ENCODE measurements around the gene HOXD12.

Gene HOXD12

GRCh38 chr2:176111846-176112374 is 12.3 kb downstream of the HOXD12 start:
- H3K4me1 ChIP-seq = no peaks in the 10 kb centered on the region
- H3K27me3 ChIP-seq = peaks cover 92 to 99% (median 97%) of the 10 kb centered on the region in 11 experiments
- peaks cover 34 to 66% (median 48%) of the 10 kb centered on the region in 11 experiments for H3K9me3 ChIP-seq (replicated peaks in 1 of 11)
- no peak for TF ChIP-seq Cebpa-rat (IDR thresholded peaks at IDR 0.05)
- peaks cover 0 to 69% (median 33%) of the 10 kb centered on the region in 11 experiments; a peak in 17 of 22 replicates for H4K20me1 ChIP-seq
- no peak overlapping the region for H3K9ac ChIP-seq
- no peak overlapping the region for H3K27ac ChIP-seq
- no peaks in the 10 kb centered on the region for H3K36me3 ChIP-seq
- H3K4me3 ChIP-seq = no peak overlapping the region
- no peak overlapping the region for H3K4me2 ChIP-seq

GRCh38 chr2:176112375-176113302 is 13.0 kb downstream of the HOXD12 start:
- H3K4me2 ChIP-seq = no peak overlapping the region
- H3K4me3 ChIP-seq = no peak overlapping the region
- H3K9ac ChIP-seq = no peak overlapping the region
- no peaks in the 10 kb centered on the region for H3K4me1 ChIP-seq
- TF ChIP-seq Cebpa-rat (IDR thresholded peaks at IDR 0.05) = no peak
- peaks cover 37 to 68% (median 51%) of the 10 kb centered on the region in 11 experiments for H3K9me3 ChIP-seq (replicated peaks in 1 of 11)
- peaks cover 95 to 100% (median 99%) of the 10 kb centered on the region in 11 experiments for H3K27me3 ChIP-seq
- no peaks in the 10 kb centered on the region for H3K36me3 ChIP-seq
- H3K27ac ChIP-seq = no peak overlapping the region
- peaks cover 0 to 76% (median 33%) of the 10 kb centered on the region in 11 experiments; a peak in 17 of 22 replicates for H4K20me1 ChIP-seq

GRCh38 chr2:176114120-176114929 is 14.7 kb downstream of the HOXD12 start:
- peaks cover 100% of the 10 kb centered on the region in 11 experiments for H3K27me3 ChIP-seq
- H3K4me2 ChIP-seq = no peak overlapping the region
- H3K27ac ChIP-seq = no peak overlapping the region
- H4K20me1 ChIP-seq = peaks cover 0 to 86% (median 33%) of the 10 kb centered on the region in 11 experiments; a peak in 17 of 22 replicates
- no peak overlapping the region for H3K4me3 ChIP-seq
- TF ChIP-seq Cebpa-rat (IDR thresholded peaks at IDR 0.05) = no peak
- H3K9ac ChIP-seq = no peak overlapping the region
- no peaks in the 10 kb centered on the region for H3K4me1 ChIP-seq
- H3K36me3 ChIP-seq = no peaks in the 10 kb centered on the region
- peaks cover 36 to 66% (median 48%) of the 10 kb centered on the region in 11 experiments for H3K9me3 ChIP-seq (replicated peaks in 1 of 11)

- H3K27ac ChIP-seq = no peak overlapping the region
- TF ChIP-seq Cebpa-rat (IDR thresholded peaks at IDR 0.05) = no peak
- H3K4me2 ChIP-seq = no peak overlapping the region
- H3K9me3 ChIP-seq (replicated peaks in 1 of 11) = peaks cover 33 to 64% (median 46%) of the 10 kb centered on the region in 11 experiments
- no peak overlapping the region for H3K4me3 ChIP-seq
- peaks cover 100% of the 10 kb centered on the region in 11 experiments for H3K27me3 ChIP-seq
- H3K4me1 ChIP-seq = no peaks in the 10 kb centered on the region
- no peaks in the 10 kb centered on the region for H3K36me3 ChIP-seq
- no peak overlapping the region for H3K9ac ChIP-seq
- peaks cover 0 to 84% (median 33%) of the 10 kb centered on the region in 11 experiments; a peak in 17 of 22 replicates for H4K20me1 ChIP-seq
Measured at GRCh38 chr2:176114930-176115625, 15.5 kb downstream of the HOXD12 start.

DNA sequence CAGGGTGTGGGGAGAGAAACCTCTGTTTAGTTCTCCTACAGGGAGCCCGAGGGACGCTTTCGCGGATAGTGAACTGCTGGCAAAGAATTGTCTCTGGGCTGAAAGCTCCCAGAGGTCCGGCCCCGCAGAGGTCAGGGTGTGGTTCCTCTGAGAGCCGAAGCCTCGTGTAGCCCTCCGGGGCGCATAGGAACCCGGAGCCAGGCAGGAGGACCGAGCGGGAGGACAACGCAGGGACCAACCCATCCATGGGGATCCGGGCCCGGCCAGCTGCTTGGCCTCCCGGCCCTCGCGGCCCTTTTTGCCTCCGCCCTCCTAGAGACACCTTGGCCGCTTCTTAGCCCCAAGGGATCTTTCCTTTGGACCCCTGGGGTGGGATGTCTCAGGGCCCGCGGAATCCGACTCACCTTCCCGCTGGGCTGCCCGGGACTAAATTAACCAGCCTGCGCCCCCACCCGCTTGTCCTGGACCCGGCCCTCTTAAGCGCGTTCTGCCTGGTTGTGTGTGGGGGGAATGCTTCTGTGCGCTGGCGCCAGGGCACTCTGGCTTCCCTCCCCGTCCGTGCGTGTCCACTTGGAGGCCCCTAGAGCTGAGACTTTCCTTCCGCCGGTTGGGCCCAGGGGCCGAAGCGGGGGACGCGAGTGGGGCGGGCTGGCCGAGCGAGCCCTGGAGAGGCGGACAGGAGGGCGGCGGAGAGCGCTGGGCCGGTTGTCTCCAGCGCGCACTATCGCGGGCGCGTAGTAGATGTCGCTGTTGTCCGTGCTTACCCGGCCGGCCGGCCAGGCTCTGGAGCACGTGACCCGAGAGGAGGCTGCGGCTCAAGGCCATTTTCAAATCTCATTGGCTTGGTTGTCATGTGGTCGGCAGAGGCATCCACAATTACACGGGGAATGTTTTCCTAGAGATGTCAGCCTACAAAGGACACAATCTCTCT is 16.6 kb downstream of the HOXD12 start, which contains the start of gene HOXD10:
Gene HOXD10, plus strand, starts transcription at position 896 of the 931 bp plus-strand sequence. CDS start 56 bp downstream, outside the sequence.
- Histone ChIP-seq H3K4me3 (peak within 1 kb of the TSS in 1 of 10 experiments; percentile 14; a peak in 1 of 20 replicates), H3K36me3 (no peaks in the 10 kb centered on the region), H4K20me1 (peaks cover 0 to 84% (median 37%) of the 10 kb centered on the region in 11 experiments; a peak in 17 of 22 replicates), H3K27me3 (peaks cover 100% of the 10 kb centered on the region in 11 experiments), H3K9me3 (replicated peaks in 1 of 11) (peaks cover 33 to 73% (median 49%) of the 10 kb centered on the region in 11 experiments), H3K27ac (no peak within 1 kb of the TSS), H3K4me1 (no peaks in the 10 kb centered on the region), H3K9ac (no peak within 1 kb of the TSS), H3K4me2 (no peak within 1 kb of the TSS)
- TF ChIP-seq Cebpa-rat (IDR thresholded peaks at IDR 0.05) = no peak

DNA sequence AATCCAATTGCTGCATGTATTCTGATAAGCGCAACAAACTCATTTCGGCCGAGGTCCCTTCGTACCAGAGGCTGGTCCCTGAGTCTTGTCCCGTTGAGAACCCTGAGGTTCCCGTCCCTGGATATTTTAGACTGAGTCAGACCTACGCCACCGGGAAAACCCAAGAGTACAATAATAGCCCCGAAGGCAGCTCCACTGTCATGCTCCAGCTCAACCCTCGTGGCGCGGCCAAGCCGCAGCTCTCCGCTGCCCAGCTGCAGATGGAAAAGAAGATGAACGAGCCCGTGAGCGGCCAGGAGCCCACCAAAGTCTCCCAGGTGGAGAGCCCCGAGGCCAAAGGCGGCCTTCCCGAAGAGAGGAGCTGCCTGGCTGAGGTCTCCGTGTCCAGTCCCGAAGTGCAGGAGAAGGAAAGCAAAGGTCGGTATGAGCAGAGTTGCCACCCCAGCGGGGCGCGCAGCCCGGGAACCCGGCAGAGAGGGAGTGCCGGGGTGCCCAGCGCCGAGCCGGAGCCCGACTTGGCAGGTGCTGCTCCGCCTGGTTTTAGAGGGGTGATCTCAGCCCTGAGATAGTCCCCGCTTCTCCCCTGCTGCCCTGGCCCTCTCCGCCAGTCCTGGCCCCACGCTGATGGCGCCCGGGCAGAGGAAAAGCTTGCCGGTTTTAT is 17.7 kb downstream of the HOXD12 start:
- Histone ChIP-seq H4K20me1 (peaks cover 0 to 83% (median 37%) of the 10 kb centered on the region in 11 experiments; a peak in 17 of 22 replicates), H3K4me3 (no peak overlapping the region), H3K4me1 (no peaks in the 10 kb centered on the region), H3K4me2 (no peak overlapping the region), H3K9ac (no peak overlapping the region), H3K36me3 (no peaks in the 10 kb centered on the region), H3K27ac (no peak overlapping the region), H3K27me3 (peaks cover 100% of the 10 kb centered on the region in 11 experiments), H3K9me3 (replicated peaks in 1 of 11) (peaks cover 42 to 78% (median 57%) of the 10 kb centered on the region in 11 experiments)
- TF ChIP-seq Cebpa-rat (IDR thresholded peaks at IDR 0.05) = no peak

DNA sequence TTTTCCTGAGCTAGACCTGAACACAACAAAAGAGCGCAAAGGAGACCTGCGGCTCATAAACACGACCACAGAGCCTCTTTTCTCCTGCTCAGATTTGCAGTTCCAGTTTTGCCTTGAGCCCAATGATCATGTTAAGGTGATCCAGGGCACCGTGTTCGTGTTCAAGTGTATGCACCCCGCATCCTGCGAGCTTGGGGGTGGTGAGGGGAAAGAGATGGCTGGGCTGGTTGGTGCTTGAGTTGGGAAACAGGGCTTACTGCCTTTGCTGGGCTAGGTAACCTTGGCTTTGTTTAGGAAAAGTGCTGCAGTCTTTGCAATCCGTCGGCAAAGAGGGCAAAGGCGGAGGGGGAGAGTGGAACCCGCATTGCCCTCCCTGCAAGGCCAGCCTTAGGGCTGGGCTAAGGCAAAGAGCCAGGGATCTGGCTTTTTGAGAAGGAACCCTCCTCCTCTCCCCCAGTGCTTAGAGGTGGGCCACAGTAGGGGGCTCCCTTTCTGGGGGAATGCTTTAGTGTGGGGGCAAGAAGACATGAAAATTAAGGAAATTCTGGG is 18.3 kb downstream of the HOXD12 start:
- H3K4me1 ChIP-seq = no peaks in the 10 kb centered on the region
- no peak for TF ChIP-seq Cebpa-rat (IDR thresholded peaks at IDR 0.05)
- no peaks in the 10 kb centered on the region; a peak in 1 of 22 replicates for H3K36me3 ChIP-seq
- no peak overlapping the region for H3K9ac ChIP-seq
- H3K9me3 ChIP-seq (replicated peaks in 1 of 11) = peaks cover 42 to 78% (median 57%) of the 10 kb centered on the region in 11 experiments
- no peak overlapping the region for H3K4me2 ChIP-seq
- H3K27me3 ChIP-seq = peaks cover 100% of the 10 kb centered on the region in 11 experiments
- H4K20me1 ChIP-seq = peaks cover 0 to 82% (median 33%) of the 10 kb centered on the region in 11 experiments; a peak in 17 of 22 replicates
- no peak overlapping the region for H3K27ac ChIP-seq
- no peak overlapping the region for H3K4me3 ChIP-seq
